ENCODE data around the gene PRPF31.
"Not testable (repeated sequence)": the region's sequence is repeated elsewhere in the genome, so short reads cannot be mapped to it uniquely, and the experiment has no call there.

Gene PRPF31

DNA sequence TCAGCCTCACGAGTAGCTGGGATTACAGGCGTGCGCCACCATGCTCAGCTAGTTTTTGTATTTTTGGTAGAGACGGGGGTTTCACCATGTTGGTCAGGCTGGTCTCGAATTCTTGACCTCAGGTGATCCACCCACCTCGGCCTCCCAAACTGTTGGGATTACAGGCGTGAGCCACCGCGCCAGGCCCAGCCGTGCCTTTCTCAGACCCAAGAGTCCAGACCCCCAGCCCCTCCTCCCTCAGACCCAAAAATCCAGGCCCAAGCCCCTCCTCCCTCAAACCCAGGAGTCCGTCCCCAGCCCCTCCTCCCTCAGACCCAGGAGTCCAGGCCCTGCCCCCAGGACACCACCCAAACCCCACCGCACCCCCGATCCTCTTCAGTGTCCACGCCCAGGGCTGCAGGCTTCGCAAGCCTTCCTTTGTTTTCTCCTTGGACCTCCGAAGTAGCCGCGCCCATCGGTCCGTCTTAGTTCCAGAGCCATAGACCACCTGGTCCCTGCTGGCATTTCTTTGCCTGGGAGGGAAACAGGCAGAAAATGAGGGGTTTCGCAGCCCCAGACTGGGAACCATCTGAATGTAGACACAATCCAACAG lies 53.7 kb downstream of the PRPF31 start:
- peaks cover 6% of the 10 kb centered on the region for H3K4me1 ChIP-seq (ENCODE audit: insufficient read depth, low read length)
- no peak overlapping the region for H2AFZ ChIP-seq (ENCODE audit: low read depth, low read length)
- no peaks in the 10 kb centered on the region for H3K79me2 ChIP-seq (ENCODE audit: insufficient read depth, low read length)
- no peak overlapping the region for H3K27ac ChIP-seq (ENCODE audit: low read length)
- H4K20me1 ChIP-seq (ENCODE audit: insufficient read depth, low read length), result 0 out of 2 replicates have a peak, but pooled peaks cover 3% of the 10 kb centered on the region
- H3K9ac ChIP-seq (ENCODE audit: low read depth, low read length), result no peak overlapping the region
- H3K27me3 ChIP-seq (ENCODE audit: insufficient read depth, low read length, poor library complexity), result no peaks in the 10 kb centered on the region
- no peaks in the 10 kb centered on the region for H3K36me3 ChIP-seq (ENCODE audit: insufficient read depth, low read length)
- H3K9me3 ChIP-seq (ENCODE audit: insufficient read depth, low read length, severe bottlenecking), result no peaks in the 10 kb centered on the region
- no peak overlapping the region for H3K4me3 ChIP-seq (ENCODE audit: low read depth in 1 of 2, low read length in 2 of 2)
- no peak for DNase-seq
- no peak overlapping the region for H3K4me2 ChIP-seq (ENCODE audit: insufficient read depth, low read length)
- no peak for ATAC-seq (ENCODE audit: insufficient read depth, low read depth)
- TF ChIP-seq EZH2 (IDR thresholded peaks at IDR 0.05; ENCODE audit: borderline replicate concordance, low read depth, low read length, severe bottlenecking), result no peak
- TF ChIP-seq, protein P1, sequence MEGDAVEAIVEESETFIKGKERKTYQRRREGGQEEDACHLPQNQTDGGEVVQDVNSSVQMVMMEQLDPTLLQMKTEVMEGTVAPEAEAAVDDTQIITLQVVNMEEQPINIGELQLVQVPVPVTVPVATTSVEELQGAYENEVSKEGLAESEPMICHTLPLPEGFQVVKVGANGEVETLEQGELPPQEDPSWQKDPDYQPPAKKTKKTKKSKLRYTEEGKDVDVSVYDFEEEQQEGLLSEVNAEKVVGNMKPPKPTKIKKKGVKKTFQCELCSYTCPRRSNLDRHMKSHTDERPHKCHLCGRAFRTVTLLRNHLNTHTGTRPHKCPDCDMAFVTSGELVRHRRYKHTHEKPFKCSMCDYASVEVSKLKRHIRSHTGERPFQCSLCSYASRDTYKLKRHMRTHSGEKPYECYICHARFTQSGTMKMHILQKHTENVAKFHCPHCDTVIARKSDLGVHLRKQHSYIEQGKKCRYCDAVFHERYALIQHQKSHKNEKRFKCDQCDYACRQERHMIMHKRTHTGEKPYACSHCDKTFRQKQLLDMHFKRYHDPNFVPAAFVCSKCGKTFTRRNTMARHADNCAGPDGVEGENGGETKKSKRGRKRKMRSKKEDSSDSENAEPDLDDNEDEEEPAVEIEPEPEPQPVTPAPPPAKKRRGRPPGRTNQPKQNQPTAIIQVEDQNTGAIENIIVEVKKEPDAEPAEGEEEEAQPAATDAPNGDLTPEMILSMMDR (IDR thresholded peaks at IDR 0.05; ENCODE audit: borderline replicate concordance, extremely low read depth, low read length, poor library complexity, severe bottlenecking), result no peak

DNA sequence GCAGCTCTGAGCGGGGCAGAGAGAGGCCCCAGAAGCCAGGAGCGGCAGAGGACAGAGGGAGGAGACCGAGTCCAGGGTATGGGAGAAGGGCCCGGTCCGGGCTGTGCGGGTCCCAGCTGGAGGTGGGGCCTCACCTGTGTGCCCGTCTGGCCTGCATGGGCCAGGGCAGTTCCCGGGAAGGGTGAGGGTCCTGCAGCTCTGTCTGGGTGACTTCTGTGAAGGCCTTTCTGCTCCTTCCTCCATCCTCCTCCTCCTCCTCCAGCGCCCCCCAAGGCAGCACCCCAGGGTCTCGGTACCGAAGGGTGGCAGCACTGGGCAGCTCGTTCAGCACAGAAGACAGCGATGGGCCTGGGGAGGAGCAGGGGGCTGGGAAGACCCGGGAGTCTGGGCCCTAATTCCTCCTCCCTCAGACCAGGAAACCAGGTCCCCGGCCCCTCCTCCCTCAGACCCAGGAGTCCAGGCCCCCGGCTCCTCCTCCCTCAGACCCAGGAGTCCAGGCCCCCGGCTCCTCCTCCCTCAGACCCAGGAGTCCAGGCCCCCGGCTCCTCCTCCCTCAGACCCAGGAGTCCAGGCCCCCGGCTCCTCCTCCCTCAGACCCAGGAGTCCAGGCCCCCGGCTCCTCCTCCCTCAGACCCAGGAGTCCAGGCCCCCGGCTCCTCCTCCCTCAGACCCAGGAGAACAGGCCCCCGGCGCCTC lies 56.3 kb downstream of the PRPF31 start:
- DNase-seq; H4K20me1 ChIP-seq (ENCODE audit: insufficient read depth, low read length); H3K4me3 ChIP-seq (ENCODE audit: low read depth in 1 of 2, low read length in 2 of 2); H3K4me2 ChIP-seq (ENCODE audit: insufficient read depth, low read length); H3K79me2 ChIP-seq (ENCODE audit: insufficient read depth, low read length); H3K27ac ChIP-seq (ENCODE audit: low read length); H2AFZ ChIP-seq (ENCODE audit: low read depth, low read length); H3K27me3 ChIP-seq (ENCODE audit: insufficient read depth, low read length, poor library complexity); ATAC-seq (ENCODE audit: insufficient read depth, low read depth); H3K9ac ChIP-seq (ENCODE audit: low read depth, low read length); H3K36me3 ChIP-seq (ENCODE audit: insufficient read depth, low read length); H3K4me1 ChIP-seq (ENCODE audit: insufficient read depth, low read length); H3K9me3 ChIP-seq (ENCODE audit: insufficient read depth, low read length, severe bottlenecking): not testable (repeated sequence)

DNA sequence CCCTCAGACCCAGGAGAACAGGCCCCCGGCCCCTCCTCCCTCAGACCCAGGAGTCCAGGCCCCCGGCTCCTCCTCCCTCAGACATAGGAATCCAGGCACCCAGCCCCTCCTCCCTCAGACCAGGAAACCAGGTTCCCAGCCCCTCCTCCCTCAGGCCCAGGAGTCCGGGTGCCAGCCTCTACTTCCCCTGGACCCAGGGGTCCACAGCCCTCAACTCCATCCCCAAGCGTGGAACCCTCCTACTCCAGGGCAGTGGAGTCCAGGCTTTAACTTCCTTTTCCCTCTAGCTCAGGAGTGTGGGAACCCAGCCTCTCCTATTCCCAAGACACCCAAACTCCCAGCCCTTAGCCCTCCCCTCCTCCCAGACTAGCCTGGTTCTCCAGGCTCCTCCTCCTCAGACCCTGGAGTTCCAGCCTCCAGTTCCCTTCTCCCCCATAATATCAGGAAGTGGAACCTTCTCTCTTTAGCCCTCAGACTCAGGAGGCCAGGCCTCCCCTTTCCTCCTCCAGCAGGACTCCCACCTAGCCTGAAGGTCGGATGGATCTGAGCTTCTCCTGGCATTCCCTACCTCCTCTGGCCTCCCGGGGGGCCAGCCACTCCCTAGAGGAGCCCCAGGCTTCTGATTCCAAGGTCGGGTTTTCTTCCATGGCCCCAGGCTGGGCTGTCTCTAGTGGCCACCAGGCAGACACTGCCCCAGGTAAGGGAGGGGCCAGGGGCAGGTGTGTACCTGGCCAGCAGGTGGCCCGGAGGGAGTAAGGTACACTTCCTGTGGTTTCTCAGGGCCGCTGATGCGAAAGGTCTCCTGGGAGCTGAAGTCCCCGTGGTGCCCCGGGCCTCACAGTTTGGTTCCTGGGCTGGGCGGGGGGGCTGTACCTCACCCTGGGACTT lies 57.2 kb downstream of the PRPF31 start, which contains the start of gene TMC4:
TSS of gene TMC4 (minus strand) at position 690 of the 888 bp plus-strand sequence. CDS start at position 647, 43 bp downstream.
- Histone ChIP-seq H3K4me1 (ENCODE audit: insufficient read depth, low read length) (peaks cover 6% of the 10 kb centered on the region), H4K20me1 (ENCODE audit: insufficient read depth, low read length) (0 out of 2 replicates have a peak, but pooled peaks cover 3% of the 10 kb centered on the region), H3K9me3 (ENCODE audit: insufficient read depth, low read length, severe bottlenecking) (no peaks in the 10 kb centered on the region), H2AFZ (ENCODE audit: low read depth, low read length) (no peak within 1 kb of the TSS), H3K36me3 (ENCODE audit: insufficient read depth, low read length) (peaks cover 6% of the 10 kb centered on the region; the same call in 1 of the 2 replicates), H3K27ac (ENCODE audit: low read length) (no peak within 1 kb of the TSS), H3K27me3 (ENCODE audit: insufficient read depth, low read length, poor library complexity) (no peaks in the 10 kb centered on the region), H3K79me2 (ENCODE audit: insufficient read depth, low read length) (no peaks in the 10 kb centered on the region), H3K9ac (ENCODE audit: low read depth, low read length) (no peak within 1 kb of the TSS), H3K4me3 (ENCODE audit: low read depth in 1 of 2, low read length in 2 of 2) (no peak within 1 kb of the TSS), H3K4me2 (ENCODE audit: insufficient read depth, low read length) (no peak within 1 kb of the TSS)
- TF ChIP-seq, protein P1 (IDR thresholded peaks at IDR 0.05; ENCODE audit: borderline replicate concordance, extremely low read depth, low read length, poor library complexity, severe bottlenecking), result no peak
- no peak for TF ChIP-seq EZH2 (IDR thresholded peaks at IDR 0.05; ENCODE audit: borderline replicate concordance, low read depth, low read length, severe bottlenecking)
- ATAC-seq (ENCODE audit: insufficient read depth, low read depth) (no peak), DNase-seq (no peak)

DNA sequence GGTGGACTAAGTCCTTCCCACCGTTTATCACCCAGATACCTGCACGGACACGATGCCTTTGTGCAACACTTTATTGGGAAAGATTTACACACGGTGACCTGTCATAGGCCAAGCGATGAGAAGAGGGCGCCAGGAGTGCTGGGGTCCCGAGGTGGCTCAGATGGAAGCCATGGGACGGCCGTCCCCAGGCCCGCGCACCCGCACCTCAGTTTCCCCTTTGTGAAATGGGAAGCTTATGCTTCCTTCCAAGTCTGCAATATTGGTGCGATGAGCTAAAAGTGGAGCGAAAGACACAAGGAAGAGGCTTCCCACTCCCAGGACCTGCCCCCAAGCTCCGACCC lies 57.8 kb downstream of the PRPF31 start:
- DNase-seq, result no peak
- Histone ChIP-seq H2AFZ (ENCODE audit: low read depth, low read length) (no peak overlapping the region), H3K9ac (ENCODE audit: low read depth, low read length) (no peak overlapping the region), H3K4me2 (ENCODE audit: insufficient read depth, low read length) (no peak overlapping the region), H3K36me3 (ENCODE audit: insufficient read depth, low read length) (peaks cover 11% of the 10 kb centered on the region), H3K27me3 (ENCODE audit: insufficient read depth, low read length, poor library complexity) (no peaks in the 10 kb centered on the region), H3K4me1 (ENCODE audit: insufficient read depth, low read length) (peaks cover 2% of the 10 kb centered on the region), H3K4me3 (ENCODE audit: low read depth in 1 of 2, low read length in 2 of 2) (no peak overlapping the region), H3K9me3 (ENCODE audit: insufficient read depth, low read length, severe bottlenecking) (no peaks in the 10 kb centered on the region), H4K20me1 (ENCODE audit: insufficient read depth, low read length) (0 out of 2 replicates have a peak, but pooled peaks cover 3% of the 10 kb centered on the region), H3K27ac (ENCODE audit: low read length) (no peak overlapping the region), H3K79me2 (ENCODE audit: insufficient read depth, low read length) (no peaks in the 10 kb centered on the region)
- no peak for TF ChIP-seq EZH2 (IDR thresholded peaks at IDR 0.05; ENCODE audit: borderline replicate concordance, low read depth, low read length, severe bottlenecking)
- TF ChIP-seq, protein P1 (IDR thresholded peaks at IDR 0.05; ENCODE audit: borderline replicate concordance, extremely low read depth, low read length, poor library complexity, severe bottlenecking), result no peak
- ATAC-seq (ENCODE audit: insufficient read depth, low read depth), result no peak
